H9 (cell line): ENCODE data around the gene ZNF627. TPM values are rescaled to one million over a fixed set of nuclear protein-coding genes. Genes with fewer than 3 reads are reported as not detected.

Source experiments
- DNase-seq: peaks from one replicate; pipeline ENCODE4 v3.0.0-alpha.2; 2017
- H2AFZ ChIP-seq: one replicate; pipeline ENCODE4 v1.6.1; 2013; ENCODE audit warnings: mild to moderate bottlenecking, low read length, control low read depth, moderate library complexity
- H2AK5ac ChIP-seq: 2 replicates; pipeline ENCODE4 v1.6.1; 2013; ENCODE audit warnings: low read length, control low read depth, mixed read lengths; ENCODE audit not compliant: insufficient read length
- H2BK120ac ChIP-seq: one replicate; pipeline ENCODE4 v1.6.1; 2013; ENCODE audit warnings: low read depth, mild to moderate bottlenecking, low read length, control low read depth, inconsistent platforms; ENCODE audit not compliant: poor library complexity, severe bottlenecking
- H2BK12ac ChIP-seq: 2 replicates; pipeline ENCODE4 v1.6.1; 2013; ENCODE audit warnings: low read length, control low read depth, mixed read lengths, low read depth; ENCODE audit not compliant: insufficient read length
- H2BK15ac ChIP-seq: 2 replicates; pipeline ENCODE4 v1.6.1; 2013; ENCODE audit warnings: low read depth, low read length, control low read depth
- H2BK20ac ChIP-seq: one replicate; pipeline ENCODE4 v1.6.1; 2013; ENCODE audit warnings: low read depth, mild to moderate bottlenecking, low read length, control low read depth, inconsistent platforms; ENCODE audit not compliant: poor library complexity, severe bottlenecking
- H2BK5ac ChIP-seq: 2 replicates; pipeline ENCODE4 v1.6.1; 2013; ENCODE audit warnings: low read length, control low read depth, mixed read lengths; ENCODE audit not compliant: insufficient read length
- H3K14ac ChIP-seq: 2 replicates; pipeline ENCODE4 v1.6.1; 2013; ENCODE audit warnings: low read length, control low read depth; ENCODE audit not compliant: insufficient read depth
- H3K18ac ChIP-seq: 2 replicates; pipeline ENCODE4 v1.6.1; 2013; ENCODE audit warnings: low read depth, mild to moderate bottlenecking, mixed read lengths, low read length, control low read depth; ENCODE audit not compliant: insufficient read length
- H3K23ac ChIP-seq: 2 replicates; pipeline ENCODE4 v1.6.1; 2013; ENCODE audit warnings: low read length, control low read depth, mixed read lengths, low read depth; ENCODE audit not compliant: insufficient read length
- H3K23me2 ChIP-seq: 2 replicates; pipeline ENCODE4 v1.6.1; 2013; ENCODE audit warnings: low read depth, mild to moderate bottlenecking, mixed read lengths, low read length, control low read depth; ENCODE audit not compliant: insufficient read length, poor library complexity, severe bottlenecking
- H3K27ac ChIP-seq: 2 replicates; pipeline ENCODE4 v1.5.1; 2013; ENCODE audit warnings: low read length, control low read depth, mixed read lengths, low read depth; ENCODE audit not compliant: insufficient read length
- H3K27me3 ChIP-seq: 2 replicates; pipeline ENCODE4 v1.6.1; 2013; ENCODE audit warnings: low read length, control low read depth, inconsistent platforms; ENCODE audit not compliant: insufficient read depth
- H3K4ac ChIP-seq: 2 replicates; pipeline ENCODE4 v1.6.1; 2013; ENCODE audit warnings: low read depth, mild to moderate bottlenecking, control low read depth, inconsistent platforms, low read length, moderate library complexity
- H3K4me1 ChIP-seq: 2 replicates; pipeline ENCODE4 v1.6.1; 2013; ENCODE audit warnings: low read length, control low read depth, inconsistent platforms; ENCODE audit not compliant: insufficient read depth
- H3K4me2 ChIP-seq: 2 replicates; pipeline ENCODE4 v1.6.1; 2013; ENCODE audit warnings: low read length, control low read depth, mixed read lengths; ENCODE audit not compliant: insufficient read length, insufficient read depth
- H3K56ac ChIP-seq: 2 replicates; pipeline ENCODE4 v1.6.1; 2013; ENCODE audit warnings: low read depth, mild to moderate bottlenecking, mixed read lengths, low read length, control low read depth; ENCODE audit not compliant: insufficient read length
- H3K79me1 ChIP-seq: 2 replicates; pipeline ENCODE4 v1.6.1; 2013; ENCODE audit warnings: low read depth, mild to moderate bottlenecking, moderate library complexity, low read length, control low read depth, inconsistent platforms; ENCODE audit not compliant: insufficient read depth, poor library complexity, severe bottlenecking
- H3K79me2 ChIP-seq: 2 replicates; pipeline ENCODE4 v1.6.1; 2013; ENCODE audit warnings: low read length, control low read depth, inconsistent platforms; ENCODE audit not compliant: insufficient read depth
- H3K9ac ChIP-seq: 2 replicates; pipeline ENCODE4 v1.6.1; 2013; ENCODE audit warnings: low read length, control low read depth, mixed read lengths; ENCODE audit not compliant: insufficient read length; ENCODE audit errors: extremely low read depth
- H3K9me3 ChIP-seq: one replicate; pipeline ENCODE4 v1.6.1; 2013; ENCODE audit warnings: low read depth, low read length, inconsistent platforms; ENCODE audit not compliant: control insufficient read depth
- H3T11ph ChIP-seq: one replicate; pipeline ENCODE4 v1.6.1; 2013; ENCODE audit warnings: mild to moderate bottlenecking, low read length, control low read depth, inconsistent platforms
- H4K20me1 ChIP-seq: one replicate; pipeline ENCODE4 v1.6.1; 2013; ENCODE audit not compliant: control insufficient read depth, insufficient read length, insufficient read depth
- H4K5ac ChIP-seq: 2 replicates; pipeline ENCODE4 v1.6.1; 2013; ENCODE audit warnings: low read depth, mild to moderate bottlenecking, mixed read lengths, low read length, control low read depth; ENCODE audit not compliant: insufficient read length
- H4K8ac ChIP-seq: replicated peaks from 2 replicates; pipeline ENCODE4 v1.6.1; 2013; ENCODE audit warnings: low read length, control low read depth, mixed read lengths, low read depth; ENCODE audit not compliant: insufficient read length
- H4K91ac ChIP-seq: 2 replicates; pipeline ENCODE4 v1.6.1; 2013; ENCODE audit warnings: low read depth, mild to moderate bottlenecking, moderate library complexity, mixed read lengths, low read length, control low read depth; ENCODE audit not compliant: insufficient read length
- H3K27ac Mint-ChIP-seq, 3 experiments: 2 replicates in 2 of 3; 3 replicates in 1 of 3; pipeline ENCODE4 v1.8.0; 2020 to 2021; ENCODE audit warnings: mixed read lengths in 3 of 3, mild to moderate bottlenecking in 1 of 3, moderate library complexity in 1 of 3
- H3K27me3 Mint-ChIP-seq: 2 replicates; pipeline ENCODE4 v1.8.0; 2021; ENCODE audit warnings: low read depth, mild to moderate bottlenecking, moderate library complexity, mixed read lengths
- H3K36me3 Mint-ChIP-seq, 3 experiments: 2 replicates in 2 of 3; 3 replicates in 1 of 3; pipeline ENCODE4 v1.8.0; 2020 to 2021; ENCODE audit warnings: low read depth in 3 of 3, mixed read lengths in 3 of 3; ENCODE audit not compliant: insufficient read depth in 1 of 3
- H3K4me1 Mint-ChIP-seq, 2 experiments: 2 replicates each; pipeline ENCODE4 v1.8.0; 2020; ENCODE audit warnings: mixed read lengths in 2 of 2
- H3K4me3 Mint-ChIP-seq, 2 experiments: 2 replicates in 1 of 2; 3 replicates in 1 of 2; pipeline ENCODE4 v1.8.0; 2020 to 2021; ENCODE audit warnings: mild to moderate bottlenecking in 2 of 2, mixed read lengths in 2 of 2, moderate library complexity in 1 of 2
- H3K9me3 Mint-ChIP-seq, 2 experiments: 2 replicates in 1 of 2; 3 replicates in 1 of 2; pipeline ENCODE4 v1.8.0; 2020; ENCODE audit warnings: mild to moderate bottlenecking in 2 of 2, mixed read lengths in 2 of 2, moderate library complexity in 1 of 2
- CTCF ChIP-seq: fragments of 200-600 bp; sonication (generic); conservative IDR thresholded peaks from 3 replicates; pipeline ENCODE4 v1.8.0; 2021; ENCODE audit warnings: antibody characterized with exemption, mild to moderate bottlenecking
- WGBS: extraction: QIAGEN DNeasy Blood & Tissue Kit; methylation state at CpG from one replicate; pipeline ENCODE4 v1.1.7; 2013; ENCODE audit warnings: missing lambda C conversion rate, low lambda C conversion rate, mixed read lengths; ENCODE audit not compliant: insufficient read length; ENCODE audit errors: extremely low coverage; 5-methylcytosine and 5-hydroxymethylcytosine counted together
- total RNA-seq: library from RNA; stranded (reverse); gene quantifications from 2 replicates; pipeline ENCODE4 v1.2.1, GENCODE V29; 2021

Gene ZNF627
- total RNA-seq, 1 experiment from 2014 or later: 12.8 TPM

- Histone ChIP-seq H4K5ac (no peak overlapping the region), H3K79me2 (peaks cover 17% of the 10 kb centered on the region; the same call in 1 of the 2 replicates), H3K4ac (no peak overlapping the region), H4K91ac (no peak overlapping the region), H3K27ac (no peak overlapping the region), H2AFZ (no peak overlapping the region), H3K27me3 (no peaks in the 10 kb centered on the region), H3K23me2 (peaks cover 5% of the 10 kb centered on the region), H2BK12ac (no peak overlapping the region), H2AK5ac (no peak overlapping the region), H3K9me3 (no peaks in the 10 kb centered on the region), H4K8ac (no peak overlapping the region), H3K23ac (no peak overlapping the region), H2BK5ac (no peak overlapping the region), H2BK15ac (no peak overlapping the region), H3K9ac (no peak overlapping the region), H3T11ph (no peak overlapping the region), H3K4me1 (no peaks in the 10 kb centered on the region), H3K4me2 (no peak overlapping the region), H4K20me1 (no peaks in the 10 kb centered on the region), H3K79me1 (peaks cover 2% of the 10 kb centered on the region), H2BK20ac (no peak overlapping the region), H2BK120ac (no peak overlapping the region), H3K56ac (no peak overlapping the region), H3K14ac (no peak overlapping the region), H3K18ac (no peak overlapping the region)
- WGBS: no CpG with 5 or more reads among the region's 12 CpGs
- DNase-seq: no peak
- peaks cover 4 to 8% of the 10 kb centered on the region in 2 experiments for H3K4me1 Mint-ChIP-seq
- peak overlapping the region in 2 of 3 experiments; percentile 29 to 44; a peak in 2 of 7 replicates for H3K27ac Mint-ChIP-seq
- no peak overlapping the region for H3K4me3 Mint-ChIP-seq
- TF ChIP-seq CTCF: no peak
- no peaks in the 10 kb centered on the region; the same call in 1 of the 2 replicates for H3K27me3 Mint-ChIP-seq
- peaks cover 15 to 35% (median 29%) of the 10 kb centered on the region in 3 experiments; a peak in 6 of 7 replicates for H3K36me3 Mint-ChIP-seq
- peaks cover 0 to under 1% of the 10 kb centered on the region in 2 experiments; a peak in 1 of 5 replicates for H3K9me3 Mint-ChIP-seq
These were observed 43.1 kb upstream of the ZNF627 start for GRCh38 chr19:11554160-11554559.
